Ascending aorta (tissue), 2 donors: ENCODE data around the gene NOL4L. TPM values are rescaled to one million over a fixed set of nuclear protein-coding genes. Genes with fewer than 3 reads are reported as not detected.
A peak's percentile ranks its signal among the peaks of the same experiment; 100 is the strongest.

Experiments
- DNase-seq, 2 donors: peaks; one replicate each; pipeline ENCODE4 v3.0.0-alpha.2; 2019; ENCODE audit warnings: low spot score in 2 of 2
- H3K27ac ChIP-seq, 2 donors: fragments of 200-600 bp; sonication (generic); one replicate each; pipeline ENCODE4 v1.5.1; 2016 to 2017; ENCODE audit warnings: mild to moderate bottlenecking in 1 of 2
- H3K27me3 ChIP-seq: fragments of 200-600 bp; sonication (generic); one replicate; pipeline ENCODE4 v1.5.1; 2017
- H3K36me3 ChIP-seq, 2 donors: fragments of 200-600 bp; sonication (generic); one replicate each; pipeline ENCODE4 v1.5.1; 2016
- H3K4me1 ChIP-seq, 2 donors: fragments of 200-600 bp; sonication (generic); one replicate each; pipeline ENCODE4 v1.5.1; 2016 to 2017; ENCODE audit warnings: mild to moderate bottlenecking in 1 of 2
- H3K4me3 ChIP-seq, 2 donors: fragments of 200-600 bp; sonication (generic); one replicate each; pipeline ENCODE4 v1.5.1; 2016 to 2017; ENCODE audit warnings: mild to moderate bottlenecking in 1 of 2
- H3K9me3 ChIP-seq, 2 donors: fragments of 200-600 bp; sonication (generic); one replicate each; pipeline ENCODE4 v1.5.1; 2016
- intact Hi-C: fragments of 100-400 bp; cut with DNase I; formaldehyde crosslinking; loops from one replicate; pipeline ENCODE4 v1.15.1; 2023
- total RNA-seq: library from RNA; depleted of rRNA; stranded (reverse); fragments of >200 nt; gene quantifications from one replicate; pipeline ENCODE4 v1.1.0, GENCODE V29; 2016
- TF ChIP-seq, protein P1 (sequence below), 3 experiments: fragments of 200-600 bp in 2 of 3; fragments of 450-650 bp in 1 of 3; sonication (generic) in 2 of 3; IDR thresholded peaks; one replicate each; pipeline ENCODE4 v1.5.1; 2016 to 2019; ENCODE audit warnings: antibody characterized with exemption in 3 of 3, mild to moderate bottlenecking in 1 of 3, moderate library complexity in 1 of 3

NOL4L gene
- total RNA-seq, 1 donor from 2014 or later = 19.8 TPM

DNA sequence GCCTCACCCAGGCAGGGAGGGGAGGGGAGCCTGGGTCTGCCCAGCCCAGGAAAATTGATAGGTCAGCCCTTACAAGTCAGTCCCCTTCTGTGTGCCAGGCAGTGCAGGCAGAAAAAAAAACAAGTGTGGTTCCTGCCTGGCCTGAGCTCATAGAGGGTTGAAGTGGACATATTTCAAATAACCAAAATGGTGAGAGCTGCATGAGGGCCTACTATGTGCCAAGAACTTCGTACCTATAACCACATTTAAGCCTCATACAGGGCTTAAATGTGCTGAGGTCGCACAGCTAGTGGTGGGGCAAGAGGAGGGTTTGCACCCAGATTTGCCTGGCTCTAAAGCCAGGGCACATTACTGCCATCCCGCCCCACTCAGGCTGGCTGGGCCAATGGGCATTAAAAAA lies 6.9 kb upstream of the NOL4L start:
- TF ChIP-seq, protein P1, sequence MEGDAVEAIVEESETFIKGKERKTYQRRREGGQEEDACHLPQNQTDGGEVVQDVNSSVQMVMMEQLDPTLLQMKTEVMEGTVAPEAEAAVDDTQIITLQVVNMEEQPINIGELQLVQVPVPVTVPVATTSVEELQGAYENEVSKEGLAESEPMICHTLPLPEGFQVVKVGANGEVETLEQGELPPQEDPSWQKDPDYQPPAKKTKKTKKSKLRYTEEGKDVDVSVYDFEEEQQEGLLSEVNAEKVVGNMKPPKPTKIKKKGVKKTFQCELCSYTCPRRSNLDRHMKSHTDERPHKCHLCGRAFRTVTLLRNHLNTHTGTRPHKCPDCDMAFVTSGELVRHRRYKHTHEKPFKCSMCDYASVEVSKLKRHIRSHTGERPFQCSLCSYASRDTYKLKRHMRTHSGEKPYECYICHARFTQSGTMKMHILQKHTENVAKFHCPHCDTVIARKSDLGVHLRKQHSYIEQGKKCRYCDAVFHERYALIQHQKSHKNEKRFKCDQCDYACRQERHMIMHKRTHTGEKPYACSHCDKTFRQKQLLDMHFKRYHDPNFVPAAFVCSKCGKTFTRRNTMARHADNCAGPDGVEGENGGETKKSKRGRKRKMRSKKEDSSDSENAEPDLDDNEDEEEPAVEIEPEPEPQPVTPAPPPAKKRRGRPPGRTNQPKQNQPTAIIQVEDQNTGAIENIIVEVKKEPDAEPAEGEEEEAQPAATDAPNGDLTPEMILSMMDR (IDR thresholded peaks at IDR 0.05) = no peak
- H3K4me3 ChIP-seq = no peak overlapping the region
- intact Hi-C loops = no loop called here
- no peaks in the 10 kb centered on the region for H3K27me3 ChIP-seq
- no peaks in the 10 kb centered on the region for H3K36me3 ChIP-seq
- no peaks in the 10 kb centered on the region for H3K4me1 ChIP-seq
- H3K27ac ChIP-seq = no peak overlapping the region
- no peaks in the 10 kb centered on the region for H3K9me3 ChIP-seq
- no peak for DNase-seq

GRCh38 chr20:32589769-32590168 lies 4.6 kb upstream of the NOL4L start:
- Histone ChIP-seq H3K9me3 (no peaks in the 10 kb centered on the region), H3K4me1 (no peaks in the 10 kb centered on the region), H3K4me3 (no peak overlapping the region), H3K27ac (no peak overlapping the region), H3K36me3 (no peaks in the 10 kb centered on the region), H3K27me3 (no peaks in the 10 kb centered on the region)
- no peak for DNase-seq
- intact Hi-C loops = no loop called here
- TF ChIP-seq, protein P1 (IDR thresholded peaks at IDR 0.05) = no peak

DNA sequence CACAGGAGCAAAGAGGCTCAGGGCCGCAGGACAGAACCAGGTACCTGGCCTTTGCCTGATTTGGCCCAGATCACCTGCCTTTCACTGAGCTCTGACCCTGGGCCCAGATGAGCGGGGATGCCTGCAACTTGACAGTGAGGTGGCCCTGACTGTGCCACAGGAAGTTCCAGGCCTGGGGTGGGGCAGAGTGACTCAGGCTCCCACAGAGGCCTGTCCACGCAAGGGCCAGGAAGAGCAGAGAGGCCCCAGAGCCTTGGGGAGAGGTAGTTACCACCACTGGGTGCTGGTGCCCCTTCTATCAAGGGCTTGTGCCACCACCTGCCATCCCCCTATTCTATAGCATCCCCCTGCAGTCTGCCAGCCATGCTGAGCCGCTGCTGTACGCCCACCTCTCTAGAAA lies 4.1 kb upstream of the NOL4L start:
- TF ChIP-seq, protein P1 (IDR thresholded peaks at IDR 0.05) = no peak
- intact Hi-C loops = no loop called here
- Histone ChIP-seq H3K4me1 (peaks cover 0 to 3% of the 10 kb centered on the region in 2 donors), H3K27ac (no peak overlapping the region), H3K36me3 (no peaks in the 10 kb centered on the region), H3K27me3 (no peaks in the 10 kb centered on the region), H3K4me3 (no peak overlapping the region), H3K9me3 (no peaks in the 10 kb centered on the region)
- no peak for DNase-seq

- no peaks in the 10 kb centered on the region for H3K36me3 ChIP-seq
- no peaks in the 10 kb centered on the region for H3K9me3 ChIP-seq
- TF ChIP-seq, protein P1 (IDR thresholded peaks at IDR 0.05) = no peak
- H3K27me3 ChIP-seq = no peaks in the 10 kb centered on the region
- no peak overlapping the region for H3K27ac ChIP-seq
- peaks cover 0 to 6% of the 10 kb centered on the region in 2 donors for H3K4me1 ChIP-seq
- intact Hi-C loops = no loop called here
- DNase-seq = no peak
- H3K4me3 ChIP-seq = no peak overlapping the region
These were observed 2.9 kb upstream of the NOL4L start for GRCh38 chr20:32588040-32588439.

DNA sequence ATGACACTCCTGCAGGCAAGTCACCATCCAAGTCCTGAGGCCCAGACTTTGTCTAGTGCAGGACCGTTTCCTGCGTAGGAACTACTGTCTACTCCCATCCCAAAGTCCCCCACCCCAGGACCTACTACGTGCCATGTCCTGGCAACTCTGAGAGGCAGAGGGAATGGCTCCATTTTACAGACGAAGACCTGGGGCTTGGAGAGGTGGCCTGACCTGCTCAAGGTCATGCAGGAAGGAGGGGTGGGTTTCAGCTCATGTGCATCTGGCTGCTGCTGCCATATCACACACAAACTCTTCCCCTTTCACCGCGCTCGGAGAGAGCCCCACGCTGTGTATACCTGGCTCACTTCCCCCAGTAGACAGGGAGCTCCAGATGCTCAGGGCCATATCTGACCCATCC lies 1.2 kb upstream of the NOL4L start:
- H3K4me3 ChIP-seq = no peak overlapping the region
- no peaks in the 10 kb centered on the region for H3K27me3 ChIP-seq
- H3K27ac ChIP-seq = no peak overlapping the region
- no peak for DNase-seq
- no peaks in the 10 kb centered on the region for H3K36me3 ChIP-seq
- intact Hi-C loops = no loop called here
- TF ChIP-seq, protein P1 (IDR thresholded peaks at IDR 0.05) = no peak
- no peaks in the 10 kb centered on the region for H3K9me3 ChIP-seq
- H3K4me1 ChIP-seq = peaks cover 0 to 6% of the 10 kb centered on the region in 2 donors

- no peak overlapping the region for H3K27ac ChIP-seq
- intact Hi-C loops = no loop called here
- peak overlapping the region; percentile 47 to 93 for H3K4me3 ChIP-seq
- H3K36me3 ChIP-seq = no peaks in the 10 kb centered on the region
- TF ChIP-seq, protein P1 (IDR thresholded peaks at IDR 0.05) = no peak
- no peaks in the 10 kb centered on the region for H3K27me3 ChIP-seq
- peaks cover 0 to 6% of the 10 kb centered on the region in 2 donors for H3K4me1 ChIP-seq
- H3K9me3 ChIP-seq = no peaks in the 10 kb centered on the region
- no peak for DNase-seq
These were observed 524 bp upstream of the NOL4L start for GRCh38 chr20:32585586-32586127.
